Measurements from ENCODE around the gene APOM. TPM values are rescaled to one million over a fixed set of nuclear protein-coding genes. Genes with fewer than 3 reads are reported as not detected.
A peak's percentile ranks its signal among the peaks of the same experiment; 100 is the strongest.

The APOM gene
- total and polyA plus RNA-seq, 4 donors: 0.42 to 2.6 (median 0.96) TPM; not detected in 1

GRCh38 chr6:31617010-31617409 lies 38.7 kb upstream of the APOM start:
- intact Hi-C loops (cut with DNase I): loop anchor here in 1 of 2 donors (5.0 kb wide), 1 partner anchor 330 kb away; no protein-coding TSS in a partner anchor
- 59 to 82% methylated on average over 2 of the region's 2 CpGs for WGBS, 2 donors
- ATAC-seq (ENCODE audit: low FRiP score) (no peak), DNase-seq (no peak)
- H3K27ac ChIP-seq (ENCODE audit: low read depth in 1 of 2, low read length in 2 of 2): no peak overlapping the region
- H3K4me3 ChIP-seq (ENCODE audit: low read length in 2 of 2): no peak overlapping the region
- H3K4me1 ChIP-seq (ENCODE audit: control insufficient read depth in 1 of 2, insufficient read depth in 2 of 2, low read length in 2 of 2): no peaks in the 10 kb centered on the region
- H3K27me3 ChIP-seq (ENCODE audit: control insufficient read depth in 1 of 2, insufficient read depth in 2 of 2, low read length in 1 of 2): no peaks in the 10 kb centered on the region
- H3K36me3 ChIP-seq (ENCODE audit: control insufficient read depth in 1 of 2, insufficient read depth in 2 of 2, low read length in 1 of 2): no peaks in the 10 kb centered on the region
- H3K9me3 ChIP-seq (ENCODE audit: control insufficient read depth, low read length): no peaks in the 10 kb centered on the region

DNA sequence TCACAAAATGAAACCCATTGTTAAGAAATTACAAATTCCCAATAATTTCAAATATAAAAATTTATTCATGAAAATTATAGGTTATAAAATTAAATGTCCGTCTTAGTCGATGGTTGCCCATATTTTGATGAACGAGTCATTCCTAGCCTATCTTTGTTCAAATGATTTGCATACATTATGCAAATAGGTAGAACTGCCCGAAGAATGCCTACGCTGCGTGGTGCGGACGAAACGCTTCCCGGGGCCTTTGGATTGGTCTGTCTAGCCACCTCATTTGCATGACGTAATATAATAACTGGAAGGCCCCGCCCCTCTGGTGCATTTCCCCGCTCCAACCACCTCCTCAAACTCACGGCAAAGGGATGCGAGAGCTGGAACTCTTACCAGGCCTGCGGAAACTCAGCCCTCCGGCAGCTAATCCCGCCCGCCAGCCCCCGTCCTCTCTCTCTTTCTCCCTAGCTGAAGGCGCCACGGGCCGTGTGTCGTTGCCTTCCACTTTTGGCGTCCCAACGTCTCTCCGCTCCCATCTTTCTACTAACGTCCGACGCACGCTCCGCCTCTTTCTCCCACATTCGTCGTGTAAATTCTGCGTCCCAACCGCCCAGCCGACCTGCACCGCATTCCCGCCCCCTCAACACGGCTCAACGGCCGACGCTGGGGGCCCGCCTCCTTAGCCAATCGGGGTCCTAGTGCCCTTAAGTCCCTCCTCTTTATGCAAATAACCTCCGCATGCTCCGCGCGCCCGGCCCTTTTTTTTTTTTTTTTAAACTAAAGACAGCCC lies 35.7 kb upstream of the APOM start:
- no peaks in the 10 kb centered on the region for H3K9me3 ChIP-seq (ENCODE audit: control insufficient read depth, low read length)
- no peaks in the 10 kb centered on the region for H3K27me3 ChIP-seq (ENCODE audit: control insufficient read depth in 1 of 2, insufficient read depth in 2 of 2, low read length in 1 of 2)
- H3K4me1 ChIP-seq (ENCODE audit: control insufficient read depth in 1 of 2, insufficient read depth in 2 of 2, low read length in 2 of 2): no peaks in the 10 kb centered on the region
- peaks cover 3 to 5% of the 10 kb centered on the region in 2 donors for H3K36me3 ChIP-seq (ENCODE audit: control insufficient read depth in 1 of 2, insufficient read depth in 2 of 2, low read length in 1 of 2)
- intact Hi-C loops (cut with DNase I): loop anchor here (5.0 kb wide), 3 partner anchors 42 to 1958 kb away; partner anchors contain the start of genes C6orf47 (in 1 of the 2) and GPANK1 (in 1 of the 2)
- peak overlapping the region; percentile 59 to 89 for H3K27ac ChIP-seq (ENCODE audit: low read depth in 1 of 2, low read length in 2 of 2)
- ATAC-seq (ENCODE audit: low FRiP score): peak; percentile 97
- DNase-seq: peak; percentile 98 to 99
- 0 to 1% methylated on average over 50 of the region's 50 CpGs for whole genome bisulfite sequencing, 2 donors
- peak overlapping the region; percentile 11 to 22 for H3K4me3 ChIP-seq (ENCODE audit: low read length in 2 of 2)

DNA sequence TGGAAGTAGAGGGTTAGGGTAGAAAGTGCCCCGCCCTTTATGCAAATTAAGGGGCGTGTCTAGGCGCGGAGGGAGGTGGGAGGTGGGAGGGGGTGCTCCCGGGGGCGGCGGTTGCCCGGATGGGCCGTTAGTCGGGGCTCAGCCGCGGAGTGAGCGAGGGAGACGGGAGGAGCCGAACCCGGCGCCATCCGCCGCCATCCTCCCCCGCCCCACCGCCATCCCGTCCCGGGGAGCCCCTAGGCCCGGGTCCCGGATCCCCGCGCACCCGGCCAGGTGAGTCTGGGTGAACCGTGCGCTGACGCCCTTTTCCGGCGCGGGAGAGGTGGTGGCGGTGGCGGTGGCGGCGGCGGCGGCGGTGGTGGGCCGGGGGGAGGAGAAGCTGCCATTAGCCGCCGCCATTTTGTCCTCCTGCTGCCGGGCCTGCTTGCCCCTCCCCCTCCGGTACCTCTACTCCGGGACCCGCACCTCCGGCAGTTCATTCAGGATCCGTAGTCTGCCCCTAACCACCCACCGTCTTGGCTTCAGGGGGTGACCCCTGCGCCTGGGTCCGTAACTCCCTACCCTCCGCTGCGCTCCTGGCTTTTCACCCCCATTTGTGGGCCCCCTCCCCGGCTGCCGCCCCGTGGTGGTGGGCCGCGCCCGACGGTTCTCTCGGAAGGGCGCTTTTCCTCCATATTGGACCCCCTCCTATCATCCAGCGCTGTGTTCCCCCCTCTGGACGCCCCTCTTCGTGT lies 34.9 kb upstream of the APOM start, which contains the start of gene PRRC2A:
PRRC2A (plus strand) TSS at position 130 of the 734 bp plus-strand sequence. CDS start 2,075 bp downstream, outside the sequence.
- intact Hi-C loops (cut with DNase I): loop anchor here (5.0 kb wide), 2 partner anchors 42 to 1958 kb away; partner anchors contain the start of genes C6orf47 (in 1 of the 2) and GPANK1 (in 1 of the 2)
- no peaks in the 10 kb centered on the region for H3K27me3 ChIP-seq (ENCODE audit: control insufficient read depth in 1 of 2, insufficient read depth in 2 of 2, low read length in 1 of 2)
- ATAC-seq (ENCODE audit: low FRiP score) (peak; percentile 95), DNase-seq (peak in 1 of 2 donors; percentile 97)
- H3K27ac ChIP-seq (ENCODE audit: low read depth in 1 of 2, low read length in 2 of 2): peak within 1 kb of the TSS; percentile 89 to 91
- peaks cover 7% of the 10 kb centered on the region in 2 donors for H3K36me3 ChIP-seq (ENCODE audit: control insufficient read depth in 1 of 2, insufficient read depth in 2 of 2, low read length in 1 of 2)
- 0% methylated on average over 25 to 67 of the region's 67 CpGs for WGBS, 2 donors
- peak within 1 kb of the TSS; percentile 87 to 88 for H3K4me3 ChIP-seq (ENCODE audit: low read length in 2 of 2)
- H3K4me1 ChIP-seq (ENCODE audit: control insufficient read depth in 1 of 2, insufficient read depth in 2 of 2, low read length in 2 of 2): no peaks in the 10 kb centered on the region
- no peaks in the 10 kb centered on the region for H3K9me3 ChIP-seq (ENCODE audit: control insufficient read depth, low read length)

DNA sequence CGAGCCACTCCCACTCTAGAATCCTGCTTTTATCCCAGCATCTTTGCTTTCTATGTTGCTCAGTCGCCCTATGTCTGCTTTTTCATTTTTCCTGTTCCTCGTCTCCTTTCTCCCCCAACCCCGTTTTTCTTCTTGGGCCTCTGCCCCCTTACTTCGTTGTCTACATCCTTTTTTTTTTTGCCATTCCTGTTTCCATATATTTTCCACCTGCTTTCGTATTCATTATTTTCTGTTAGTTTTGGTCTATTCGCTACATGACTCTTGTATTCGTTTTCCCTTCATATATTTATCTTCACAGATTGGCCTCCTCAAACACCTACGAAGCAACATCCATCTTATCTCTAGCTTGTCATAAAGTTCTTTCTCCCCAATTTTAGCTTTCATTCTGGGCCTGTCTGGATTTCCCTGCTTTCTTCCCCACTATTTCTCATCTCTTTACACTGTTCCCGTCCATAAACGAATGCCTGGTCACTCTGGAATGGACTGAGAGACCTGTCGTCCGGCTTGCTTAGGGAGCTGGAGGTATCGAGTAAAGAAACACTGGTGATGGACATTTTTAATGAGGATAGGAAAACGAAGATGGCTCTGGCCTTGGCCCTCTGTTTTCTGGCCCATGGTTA lies 34.3 kb upstream of the APOM start:
- intact Hi-C loops (cut with DNase I): loop anchor here (5.0 kb wide), 2 partner anchors 41 to 1959 kb away; partner anchors contain the start of genes C6orf47 (in 1 of the 2) and GPANK1 (in 1 of the 2)
- 2% methylated on average over 15 of the region's 15 CpGs for WGBS, 2 donors
- no peaks in the 10 kb centered on the region for H3K4me1 ChIP-seq (ENCODE audit: control insufficient read depth in 1 of 2, insufficient read depth in 2 of 2, low read length in 2 of 2)
- H3K36me3 ChIP-seq (ENCODE audit: control insufficient read depth in 1 of 2, insufficient read depth in 2 of 2, low read length in 1 of 2): peaks cover 7 to 12% of the 10 kb centered on the region in 2 donors
- ATAC-seq (ENCODE audit: low FRiP score) (no peak), DNase-seq (no peak)
- no peaks in the 10 kb centered on the region for H3K27me3 ChIP-seq (ENCODE audit: control insufficient read depth in 1 of 2, insufficient read depth in 2 of 2, low read length in 1 of 2)
- H3K9me3 ChIP-seq (ENCODE audit: control insufficient read depth, low read length): no peaks in the 10 kb centered on the region
- H3K27ac ChIP-seq (ENCODE audit: low read depth in 1 of 2, low read length in 2 of 2): peak overlapping the region; percentile 68 to 91
- peak overlapping the region; percentile 87 to 88 for H3K4me3 ChIP-seq (ENCODE audit: low read length in 2 of 2)

DNA sequence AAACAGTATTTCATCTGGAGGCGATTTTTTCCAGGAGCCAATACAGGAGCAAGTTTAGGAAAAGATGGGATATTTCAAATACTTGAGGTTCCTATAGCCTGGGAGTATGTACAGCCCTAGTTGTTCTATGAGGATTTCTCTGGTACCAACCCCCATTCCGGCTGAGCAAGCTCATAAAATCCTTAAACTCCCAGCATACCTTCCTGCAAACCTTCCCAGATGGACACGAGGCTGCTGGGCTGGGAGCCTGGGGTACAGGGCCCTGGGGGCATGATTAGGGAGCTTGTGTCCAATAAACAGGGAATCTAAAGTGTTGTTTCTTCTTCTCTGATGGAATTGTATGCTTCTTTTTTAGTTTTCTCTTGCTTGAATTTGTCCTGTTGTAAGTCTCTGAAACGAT lies 33.7 kb upstream of the APOM start:
- Histone ChIP-seq H3K4me1 (ENCODE audit: control insufficient read depth in 1 of 2, insufficient read depth in 2 of 2, low read length in 2 of 2) (no peaks in the 10 kb centered on the region), H3K4me3 (ENCODE audit: low read length in 2 of 2) (no peak overlapping the region), H3K27ac (ENCODE audit: low read depth in 1 of 2, low read length in 2 of 2) (no peak overlapping the region), H3K9me3 (ENCODE audit: control insufficient read depth, low read length) (no peaks in the 10 kb centered on the region), H3K36me3 (ENCODE audit: control insufficient read depth in 1 of 2, insufficient read depth in 2 of 2, low read length in 1 of 2) (peaks cover 7 to 14% of the 10 kb centered on the region in 2 donors), H3K27me3 (ENCODE audit: control insufficient read depth in 1 of 2, insufficient read depth in 2 of 2, low read length in 1 of 2) (no peaks in the 10 kb centered on the region)
- DNase-seq: no peak
- no peak for ATAC-seq (ENCODE audit: low FRiP score)
- intact Hi-C loops (cut with DNase I): loop anchor here (5.0 kb wide), 2 partner anchors 40 to 1960 kb away; partner anchors contain the start of genes C6orf47 (in 1 of the 2) and GPANK1 (in 1 of the 2)
- 12% methylated on average over 4 of the region's 4 CpGs for WGBS, 2 donors

GRCh38 chr6:31622684-31623091 lies 33.0 kb upstream of the APOM start:
- Histone ChIP-seq H3K36me3 (ENCODE audit: control insufficient read depth in 1 of 2, insufficient read depth in 2 of 2, low read length in 1 of 2) (peaks cover 10 to 14% of the 10 kb centered on the region in 2 donors), H3K4me3 (ENCODE audit: low read length in 2 of 2) (no peak overlapping the region), H3K4me1 (ENCODE audit: control insufficient read depth in 1 of 2, insufficient read depth in 2 of 2, low read length in 2 of 2) (no peaks in the 10 kb centered on the region), H3K9me3 (ENCODE audit: control insufficient read depth, low read length) (no peaks in the 10 kb centered on the region), H3K27ac (ENCODE audit: low read depth in 1 of 2, low read length in 2 of 2) (no peak overlapping the region), H3K27me3 (ENCODE audit: control insufficient read depth in 1 of 2, insufficient read depth in 2 of 2, low read length in 1 of 2) (no peaks in the 10 kb centered on the region)
- intact Hi-C loops (cut with DNase I): loop anchor here (5.0 kb wide), 2 partner anchors 40 to 1960 kb away; partner anchors contain the start of genes C6orf47 (in 1 of the 2) and GPANK1 (in 1 of the 2)
- ATAC-seq (ENCODE audit: low FRiP score): no peak
- DNase-seq: no peak
- WGBS, 2 donors: 59 to 64% methylated on average over 10 of the region's 10 CpGs

GRCh38 chr6:31624070-31624469 lies 31.6 kb upstream of the APOM start:
- DNase-seq: no peak
- H3K4me1 ChIP-seq (ENCODE audit: control insufficient read depth in 1 of 2, insufficient read depth in 2 of 2, low read length in 2 of 2): no peaks in the 10 kb centered on the region
- ATAC-seq (ENCODE audit: low FRiP score): no peak
- H3K27me3 ChIP-seq (ENCODE audit: control insufficient read depth in 1 of 2, insufficient read depth in 2 of 2, low read length in 1 of 2): no peaks in the 10 kb centered on the region
- H3K27ac ChIP-seq (ENCODE audit: low read depth in 1 of 2, low read length in 2 of 2): no peak overlapping the region
- H3K4me3 ChIP-seq (ENCODE audit: low read length in 2 of 2): no peak overlapping the region
- WGBS, 2 donors: 85 to 90% methylated on average over 10 of the region's 10 CpGs
- intact Hi-C loops (cut with DNase I): loop anchor here (5.0 kb wide), 2 partner anchors 38 to 1962 kb away; partner anchors contain the start of genes C6orf47 (in 1 of the 2) and GPANK1 (in 1 of the 2)
- H3K36me3 ChIP-seq (ENCODE audit: control insufficient read depth in 1 of 2, insufficient read depth in 2 of 2, low read length in 1 of 2): peaks cover 13 to 19% of the 10 kb centered on the region in 2 donors
- no peaks in the 10 kb centered on the region for H3K9me3 ChIP-seq (ENCODE audit: control insufficient read depth, low read length)

DNA sequence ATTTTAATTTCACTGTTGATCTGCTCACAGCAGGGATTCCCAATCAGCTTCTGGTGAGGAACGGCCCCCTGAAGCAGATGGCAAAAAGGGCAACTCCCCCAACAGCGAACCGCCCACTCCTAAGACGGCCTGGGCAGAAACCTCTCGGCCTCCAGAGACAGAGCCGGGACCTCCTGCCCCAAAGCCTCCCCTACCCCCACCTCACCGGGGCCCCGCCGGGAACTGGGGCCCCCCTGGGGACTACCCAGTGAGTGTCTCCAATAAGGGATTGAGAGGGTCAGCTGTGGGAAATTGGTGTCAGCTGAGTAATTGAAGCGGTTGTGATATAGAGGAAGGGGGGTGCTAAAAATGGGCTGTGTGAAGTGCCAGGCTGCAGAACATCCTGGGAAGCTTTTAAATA lies 28.7 kb upstream of the APOM start:
- no peaks in the 10 kb centered on the region for H3K4me1 ChIP-seq (ENCODE audit: control insufficient read depth in 1 of 2, insufficient read depth in 2 of 2, low read length in 2 of 2)
- no peak overlapping the region for H3K4me3 ChIP-seq (ENCODE audit: low read length in 2 of 2)
- H3K27me3 ChIP-seq (ENCODE audit: control insufficient read depth in 1 of 2, insufficient read depth in 2 of 2, low read length in 1 of 2): no peaks in the 10 kb centered on the region
- ATAC-seq (ENCODE audit: low FRiP score) (no peak), DNase-seq (no peak)
- no peak overlapping the region for H3K27ac ChIP-seq (ENCODE audit: low read depth in 1 of 2, low read length in 2 of 2)
- peaks cover 14 to 33% of the 10 kb centered on the region in 2 donors for H3K36me3 ChIP-seq (ENCODE audit: control insufficient read depth in 1 of 2, insufficient read depth in 2 of 2, low read length in 1 of 2)
- WGBS, 2 donors: 85 to 90% methylated on average over 10 of the region's 10 CpGs
- no peaks in the 10 kb centered on the region for H3K9me3 ChIP-seq (ENCODE audit: control insufficient read depth, low read length)
- intact Hi-C loops (cut with DNase I): loop anchor here in 1 of 2 donors (2.0 kb wide), 1 partner anchor 16 kb away; no protein-coding TSS in a partner anchor
